IMR-90 (cell line): Measurements from ENCODE around the gene LTC4S. TPM values are rescaled to one million over a fixed set of nuclear protein-coding genes. Genes with fewer than 3 reads are reported as not detected.
A peak's percentile ranks its signal among the peaks of the same experiment; 100 is the strongest.

Experiments
- ATAC-seq: fragments of 200-7000 bp; cut with Tn5 transposase; 2 replicates; pipeline ENCODE4 v1.9.1; 2020; ENCODE audit warnings: low read depth, mild to moderate bottlenecking, moderate library complexity
- BruUV-seq: library from RNA; stranded (reverse); fragments of 400-500 nt; replicated peaks from 2 replicates; lab custom pipeline; 2021; lab: Mats Ljungman, UMichigan
- CTCF ChIA-PET: fragments of 300-600 bp; formaldehyde crosslinking; extraction: SDS; loops from one replicate; lab custom pipeline; 2021; ENCODE audit warnings: antibody characterized with exemption; lab: Yijun Ruan, JAX
- POLR2A ChIA-PET: fragments of 300-600 bp; sonication (Branson Sonifier 250); formaldehyde crosslinking; loops from one replicate; lab custom pipeline; 2022; ENCODE audit warnings: antibody characterized with exemption; ENCODE audit not compliant: unreplicated experiment; lab: Charles Lee
- DNase-seq: peaks from one replicate; pipeline ENCODE4 v3.0.0; 2013
- H2AFZ ChIP-seq: replicated peaks from 2 replicates; pipeline ENCODE3; 2013; ENCODE audit warnings: low read length, mild to moderate bottlenecking; ENCODE audit not compliant: poor library complexity
- H2AK5ac ChIP-seq: 2 replicates; pipeline ENCODE4 v1.6.1; 2013; ENCODE audit warnings: low read depth, low read length, inconsistent platforms
- H2AK9ac ChIP-seq: replicated peaks from 2 replicates; pipeline ENCODE3; 2013; ENCODE audit warnings: mild to moderate bottlenecking, low read depth, low read length, moderate library complexity; ENCODE audit not compliant: poor library complexity
- H2BK120ac ChIP-seq: 2 replicates; pipeline ENCODE4 v1.6.1; 2013; ENCODE audit warnings: low read depth, low read length, inconsistent platforms
- H2BK15ac ChIP-seq: 3 replicates; pipeline ENCODE4 v1.6.1; 2013; ENCODE audit warnings: low read depth, low read length, inconsistent platforms
- H2BK20ac ChIP-seq: 2 replicates; pipeline ENCODE4 v1.6.1; 2013; ENCODE audit warnings: low read depth, mild to moderate bottlenecking, inconsistent platforms, low read length, moderate library complexity
- H2BK5ac ChIP-seq: 2 replicates; pipeline ENCODE4 v1.6.1; 2013; ENCODE audit warnings: mild to moderate bottlenecking, low read depth, low read length, inconsistent platforms; ENCODE audit not compliant: poor library complexity, severe bottlenecking
- H3K14ac ChIP-seq: replicated peaks from 2 replicates; pipeline ENCODE4 v1.6.1; 2013; ENCODE audit warnings: low read depth, low read length, inconsistent platforms
- H3K18ac ChIP-seq: 2 replicates; pipeline ENCODE4 v1.6.1; 2013; ENCODE audit warnings: low read depth, low read length, control low read depth
- H3K23ac ChIP-seq: 2 replicates; pipeline ENCODE4 v1.6.1; 2013; ENCODE audit warnings: low read depth, low read length, inconsistent platforms
- H3K27ac ChIP-seq: 2 replicates; pipeline ENCODE4 v1.5.1; 2013; ENCODE audit warnings: mild to moderate bottlenecking, control low read depth, low read length; ENCODE audit not compliant: insufficient read depth
- H3K27me3 ChIP-seq: 2 replicates; pipeline ENCODE4 v1.6.1; 2013; ENCODE audit warnings: low read length; ENCODE audit not compliant: control insufficient read depth, insufficient read depth
- H3K36me3 ChIP-seq: 2 replicates; pipeline ENCODE4 v1.6.1; 2013; ENCODE audit warnings: low read length, mixed read lengths; ENCODE audit not compliant: control insufficient read depth, insufficient read depth
- H3K4ac ChIP-seq: 2 replicates; pipeline ENCODE4 v1.6.1; 2013; ENCODE audit warnings: low read depth, low read length, inconsistent platforms
- H3K4me1 ChIP-seq: 2 replicates; pipeline ENCODE4 v1.6.1; 2013; ENCODE audit warnings: low read length, mixed read lengths; ENCODE audit not compliant: control insufficient read depth, insufficient read depth
- H3K4me2 ChIP-seq: 2 replicates; pipeline ENCODE4 v1.6.1; 2013; ENCODE audit warnings: low read depth, mild to moderate bottlenecking, control low read depth, low read length, moderate library complexity
- H3K4me3 ChIP-seq: 2 replicates; pipeline ENCODE4 v1.5.1; 2013; ENCODE audit warnings: low read depth, mild to moderate bottlenecking, control low read depth, low read length, moderate library complexity; ENCODE audit not compliant: insufficient read depth
- H3K56ac ChIP-seq: 2 replicates; pipeline ENCODE4 v1.6.1; 2013; ENCODE audit warnings: low read length, inconsistent platforms; ENCODE audit not compliant: insufficient read depth; ENCODE audit errors: extremely low read depth
- H3K79me1 ChIP-seq, 2 experiments: 2 replicates each; pipeline ENCODE4 v1.6.1; 2013; ENCODE audit warnings: low read length in 2 of 2, inconsistent platforms in 1 of 2, low read depth in 1 of 2
- H3K9ac ChIP-seq: 2 replicates; pipeline ENCODE4 v1.6.1; 2013; ENCODE audit warnings: low read depth, low read length, control low read depth
- H3K9me1 ChIP-seq: 2 replicates; pipeline ENCODE4 v1.6.1; 2013; ENCODE audit warnings: low read length, inconsistent platforms; ENCODE audit not compliant: insufficient read depth
- H3K9me3 ChIP-seq: 2 replicates; pipeline ENCODE4 v1.6.1; 2013; ENCODE audit warnings: low read length; ENCODE audit not compliant: control insufficient read depth, insufficient read depth
- H4K20me1 ChIP-seq: 2 replicates; pipeline ENCODE4 v1.6.1; 2013; ENCODE audit warnings: low read length, inconsistent platforms; ENCODE audit not compliant: insufficient read depth
- H4K5ac ChIP-seq: 2 replicates; pipeline ENCODE4 v1.6.1; 2013; ENCODE audit warnings: mild to moderate bottlenecking, low read depth, low read length, control low read depth
- H4K8ac ChIP-seq, 2 experiments: 2 replicates each; pipeline ENCODE4 v1.6.1; 2013; ENCODE audit warnings: low read depth in 2 of 2, low read length in 2 of 2, control low read depth in 1 of 2, inconsistent platforms in 1 of 2
- H4K91ac ChIP-seq: 2 replicates; pipeline ENCODE4 v1.6.1; 2013; ENCODE audit warnings: low read depth, low read length, inconsistent platforms; ENCODE audit not compliant: insufficient read depth
- BHLHE40 ChIP-seq: fragments of 150-350 bp; IDR thresholded peaks from 2 replicates; pipeline ENCODE4 v1.6.1; 2016; ENCODE audit warnings: mild to moderate bottlenecking, low read depth, low read length
- MAFK ChIP-seq: IDR thresholded peaks from 2 replicates; pipeline ENCODE4 v1.6.1; 2012; ENCODE audit warnings: low read depth, low read length, improper control_type of control experiment
- MAZ ChIP-seq: IDR thresholded peaks from 2 replicates; pipeline ENCODE4 v1.6.1; 2012; ENCODE audit warnings: low read depth, mild to moderate bottlenecking, low read length, improper control_type of control experiment, moderate library complexity, borderline replicate concordance
- MXI1 ChIP-seq: IDR thresholded peaks from 2 replicates; pipeline ENCODE4 v1.6.1; 2012; ENCODE audit warnings: low read depth, mild to moderate bottlenecking, low read length, moderate library complexity, borderline replicate concordance
- RAD21 ChIP-seq: IDR thresholded peaks from 2 replicates; pipeline ENCODE4 v1.6.1; 2012; ENCODE audit warnings: low read length, improper control_type of control experiment
- RCOR1 ChIP-seq: IDR thresholded peaks from 2 replicates; pipeline ENCODE4 v1.6.1; 2012; ENCODE audit warnings: mild to moderate bottlenecking, low read length, improper control_type of control experiment; ENCODE audit not compliant: insufficient replicate concordance
- RFX5 ChIP-seq: IDR thresholded peaks from 2 replicates; pipeline ENCODE4 v1.8.0; 2012; ENCODE audit warnings: low read depth, mild to moderate bottlenecking, low read length, moderate library complexity
- SMC3 ChIP-seq: fragments of 150-350 bp; IDR thresholded peaks from 2 replicates; pipeline ENCODE4 v1.6.1; 2016; ENCODE audit warnings: low read depth, mild to moderate bottlenecking, antibody characterized with exemption, low read length, moderate library complexity
- WGBS, 2 experiments: methylation state at CpG; one replicate each; pipeline versions ENCODE4 v1.1.5 to v1.1.7; 2013; ENCODE audit warnings: missing lambda C conversion rate in 2 of 2; ENCODE audit not compliant: insufficient read length in 1 of 2; ENCODE audit errors: extremely low coverage in 2 of 2; 5-methylcytosine and 5-hydroxymethylcytosine counted together
- dilution Hi-C: fragments of 300-500 bp; cut with HindIII; formaldehyde crosslinking; loops from one replicate; pipeline ENCODE4 v1.14.3; 2018; ENCODE audit warnings: low sequenced_read_pairs; ENCODE audit not compliant: unreplicated experiment
- in situ Hi-C: fragments of 300-500 bp; cut with MboI; formaldehyde crosslinking; loops from 3 replicates; pipeline ENCODE4 v1.14.3; 2019; ENCODE audit warnings: low sequenced_read_pairs, inconsistent platforms, mixed read lengths
- intact Hi-C: fragments of 100-400 bp; cut with micrococcal nuclease; formaldehyde crosslinking; loops from 2 replicates; pipeline ENCODE4 v1.10.0; 2022
- polyA plus RNA-seq, 3 experiments: library from polyadenylated mRNA; depleted of rRNA; stranded (reverse); fragments of >200 nt; gene quantifications; 2 replicates each; pipeline ENCODE4 v1.2.3, GENCODE V29; 2012; ENCODE audit warnings: low replicate concordance in 1 of 3
- total RNA-seq: library from RNA; depleted of rRNA; stranded (reverse); fragments of >200 nt; gene quantifications from 2 replicates; pipeline ENCODE4 v1.2.3, GENCODE V29; 2012
- TF ChIP-seq, protein P1 (sequence below): fragments of 150-350 bp; IDR thresholded peaks from 2 replicates; pipeline ENCODE4 v1.6.1; 2016; ENCODE audit warnings: low read depth, mild to moderate bottlenecking, low read length, moderate library complexity, borderline replicate concordance
- TF ChIP-seq, protein P2 (sequence below): fragments of 150-350 bp; IDR thresholded peaks from 2 replicates; pipeline ENCODE4 v1.6.1; 2017; ENCODE audit warnings: mild to moderate bottlenecking, antibody characterized with exemption, low read length, low read depth

Gene LTC4S
- total and polyA plus RNA-seq, 2 of the 4 experiments (the other 2 are of a cell fraction) = 0.72 TPM; not detected in 1

DNA sequence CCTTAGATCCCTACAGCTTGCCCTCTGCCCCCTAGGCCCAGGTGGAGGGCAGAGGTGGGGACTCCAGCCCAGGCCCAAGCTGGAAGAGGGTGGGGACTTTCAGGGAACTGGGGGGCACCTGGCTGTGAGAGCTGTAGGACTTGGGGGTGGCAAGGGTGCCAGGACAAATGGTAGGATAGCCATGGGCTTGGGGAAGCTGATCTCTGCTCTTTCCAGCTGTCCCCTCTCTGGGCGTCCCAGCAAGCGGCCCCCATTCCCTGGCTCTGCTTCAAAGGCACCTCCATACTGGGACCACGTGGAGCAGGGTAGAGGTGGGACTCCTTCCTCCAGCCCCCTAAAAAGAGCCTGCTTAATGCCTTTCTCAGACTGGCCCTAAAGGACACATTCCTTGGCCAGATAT, 385 bp downstream of the LTC4S start:
- no peak overlapping the region for H3K14ac ChIP-seq
- no peak overlapping the region for H2AK5ac ChIP-seq
- no CpG with 5 or more reads among the region's 3 CpGs for WGBS, 2 experiments
- H3K27me3 ChIP-seq = no peaks in the 10 kb centered on the region
- no peak overlapping the region for H4K8ac ChIP-seq
- no peak overlapping the region for H2BK120ac ChIP-seq
- H4K5ac ChIP-seq = no peak overlapping the region
- no peak overlapping the region for H3K23ac ChIP-seq
- H3K4me2 ChIP-seq = no peak overlapping the region; the same call in 1 of the 2 replicates
- intact Hi-C loops (no loop called here), dilution Hi-C loops (no loop called here), in situ Hi-C loops (no loop called here)
- H3K4ac ChIP-seq = no peak overlapping the region
- no peak overlapping the region for H3K9ac ChIP-seq
- no peak overlapping the region for H3K18ac ChIP-seq
- H2AFZ ChIP-seq = no peak overlapping the region
- H3K4me1 ChIP-seq = peaks cover 9% of the 10 kb centered on the region; the same call in 1 of the 2 replicates
- 0 out of 2 replicates have a peak, but pooled peaks cover 7% of the 10 kb centered on the region for H4K20me1 ChIP-seq
- no peak overlapping the region for H2BK5ac ChIP-seq
- ChIA-PET POLR2A (no interaction called here), CTCF (no interaction called here)
- no peak for TF ChIP-seq BHLHE40
- no peak for TF ChIP-seq RFX5
- TF ChIP-seq MXI1 = no peak
- no peak for TF ChIP-seq RAD21
- TF ChIP-seq, protein P1, sequence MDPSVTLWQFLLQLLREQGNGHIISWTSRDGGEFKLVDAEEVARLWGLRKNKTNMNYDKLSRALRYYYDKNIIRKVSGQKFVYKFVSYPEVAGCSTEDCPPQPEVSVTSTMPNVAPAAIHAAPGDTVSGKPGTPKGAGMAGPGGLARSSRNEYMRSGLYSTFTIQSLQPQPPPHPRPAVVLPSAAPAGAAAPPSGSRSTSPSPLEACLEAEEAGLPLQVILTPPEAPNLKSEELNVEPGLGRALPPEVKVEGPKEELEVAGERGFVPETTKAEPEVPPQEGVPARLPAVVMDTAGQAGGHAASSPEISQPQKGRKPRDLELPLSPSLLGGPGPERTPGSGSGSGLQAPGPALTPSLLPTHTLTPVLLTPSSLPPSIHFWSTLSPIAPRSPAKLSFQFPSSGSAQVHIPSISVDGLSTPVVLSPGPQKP = no peak
- no peak for TF ChIP-seq RCOR1
- TF ChIP-seq, protein P2, sequence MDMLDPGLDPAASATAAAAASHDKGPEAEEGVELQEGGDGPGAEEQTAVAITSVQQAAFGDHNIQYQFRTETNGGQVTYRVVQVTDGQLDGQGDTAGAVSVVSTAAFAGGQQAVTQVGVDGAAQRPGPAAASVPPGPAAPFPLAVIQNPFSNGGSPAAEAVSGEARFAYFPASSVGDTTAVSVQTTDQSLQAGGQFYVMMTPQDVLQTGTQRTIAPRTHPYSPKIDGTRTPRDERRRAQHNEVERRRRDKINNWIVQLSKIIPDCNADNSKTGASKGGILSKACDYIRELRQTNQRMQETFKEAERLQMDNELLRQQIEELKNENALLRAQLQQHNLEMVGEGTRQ = no peak
- no peak for TF ChIP-seq SMC3
- no peak for TF ChIP-seq MAZ
- no peak for TF ChIP-seq MAFK
- H3K56ac ChIP-seq = no peak overlapping the region
- H2AK9ac ChIP-seq = peak overlapping the region; percentile 92
- H3K27ac ChIP-seq = no peak overlapping the region
- H3K9me3 ChIP-seq = no peaks in the 10 kb centered on the region
- H3K79me1 ChIP-seq = peaks cover 0 to 4% of the 10 kb centered on the region in 2 experiments; a peak in 1 of 4 replicates
- no peak overlapping the region for H4K91ac ChIP-seq
- peaks cover 24% of the 10 kb centered on the region for H3K36me3 ChIP-seq
- no TSS peak for BruUV-seq
- ATAC-seq (no peak), DNase-seq (no peak)
- H3K4me3 ChIP-seq = no peak overlapping the region
- H3K9me1 ChIP-seq = no peaks in the 10 kb centered on the region
- H2BK20ac ChIP-seq = no peak overlapping the region
- no peak overlapping the region for H2BK15ac ChIP-seq
